SK-N-SH (cell line): Measurements from ENCODE around the gene BCL7B. TPM values are rescaled to one million over a fixed set of nuclear protein-coding genes. Genes with fewer than 3 reads are reported as not detected.

Experiments used
- CTCF ChIA-PET: fragments of 300-600, 350-600 bp; formaldehyde crosslinking; extraction: SDS; loops from one replicate; lab custom pipeline; 2021; lab: Yijun Ruan, JAX
- POLR2A ChIA-PET: fragments of 350-600 bp; sonication (Branson Sonifier 250); formaldehyde crosslinking; extraction: SDS; loops from one replicate; lab custom pipeline; 2020; ENCODE audit warnings: antibody characterized with exemption, inconsistent platforms; lab: Yijun Ruan, JAX
- DNase-seq: peaks from one replicate; pipeline ENCODE4 v3.0.0; 2012
- H2AFZ ChIP-seq: fragments of 200-600 bp; sonication (generic); 2 replicates; pipeline ENCODE4 v1.8.1; 2016; ENCODE audit warnings: antibody characterized with exemption, mild to moderate bottlenecking, low read depth
- H3F3A ChIP-seq: fragments of 200-600 bp; sonication (generic); replicated peaks from 2 replicates; pipeline ENCODE3; 2016; ENCODE audit warnings: antibody characterized with exemption, mild to moderate bottlenecking; ENCODE audit not compliant: insufficient read depth
- H3K27ac ChIP-seq, 2 experiments: fragments of 200-500 bp in 1 of 2; fragments of 200-600 bp in 1 of 2; sonication (Bioruptor generic) in 1 of 2; sonication (generic), shearing (Covaris generic) in 1 of 2; 2 replicates each; pipeline versions ENCODE4 v1.5.1 to v1.6.1; 2014 to 2016; ENCODE audit warnings: low read depth in 2 of 2, inconsistent platforms in 1 of 2, low read length in 1 of 2, mild to moderate bottlenecking in 1 of 2, mixed read lengths in 1 of 2
- H3K27me3 ChIP-seq: fragments of 200-600 bp; sonication (generic), shearing (Covaris generic); 2 replicates; pipeline ENCODE4 v1.6.1; 2016; ENCODE audit warnings: mixed run types; ENCODE audit not compliant: insufficient read depth
- H3K36me3 ChIP-seq, 2 experiments: fragments of 200-500 bp in 1 of 2; fragments of 200-600 bp in 1 of 2; sonication (Bioruptor generic) in 1 of 2; sonication (generic) in 1 of 2; replicated peaks in 1 of 2; 2 replicates each; pipeline versions ENCODE3 to v1.5.1; 2014 to 2016; ENCODE audit warnings: low read length in 1 of 2, mild to moderate bottlenecking in 1 of 2; ENCODE audit not compliant: insufficient read depth in 2 of 2, control insufficient read depth in 1 of 2
- H3K4me1 ChIP-seq, 2 experiments: fragments of 200-500 bp in 1 of 2; fragments of 200-600 bp in 1 of 2; sonication (Bioruptor generic) in 1 of 2; sonication (generic), shearing (Covaris generic) in 1 of 2; 2 replicates each; pipeline versions ENCODE4 v1.5.1 to v1.6.1; 2014 to 2016; ENCODE audit warnings: low read depth in 1 of 2, low read length in 1 of 2, mixed run types in 1 of 2; ENCODE audit not compliant: insufficient read depth in 2 of 2, control insufficient read depth in 1 of 2
- H3K4me2 ChIP-seq: fragments of 200-600 bp; sonication (generic), shearing (Covaris generic); 2 replicates; pipeline ENCODE4 v1.6.1; 2017; ENCODE audit warnings: mixed run types
- H3K4me3 ChIP-seq, 2 experiments: fragments of 200-500 bp in 1 of 2; fragments of 200-600 bp in 1 of 2; sonication (Bioruptor generic) in 1 of 2; sonication (generic), shearing (Covaris generic) in 1 of 2; 2 replicates each; pipeline versions ENCODE4 v1.5.1 to v1.8.1; 2014 to 2016; ENCODE audit warnings: low read depth in 2 of 2, inconsistent platforms in 1 of 2, low read length in 1 of 2, mild to moderate bottlenecking in 1 of 2, mixed read lengths in 1 of 2, moderate library complexity in 1 of 2
- H3K79me2 ChIP-seq: fragments of 200-600 bp; sonication (generic); 2 replicates; pipeline ENCODE4 v1.8.1; 2017; ENCODE audit warnings: mild to moderate bottlenecking; ENCODE audit not compliant: insufficient read depth
- H3K9ac ChIP-seq: fragments of 200-600 bp; sonication (generic); 2 replicates; pipeline ENCODE4 v1.6.1; 2017; ENCODE audit warnings: mixed run types
- H3K9me2 ChIP-seq: fragments of 200-600 bp; sonication (generic); 2 replicates; pipeline ENCODE4 v1.6.1; 2017; ENCODE audit warnings: mixed run types
- H3K9me3 ChIP-seq: fragments of 200-600 bp; sonication (generic); 2 replicates; pipeline ENCODE4 v1.6.1; 2017; ENCODE audit warnings: mixed run types, mild to moderate bottlenecking, moderate library complexity
- H4K20me1 ChIP-seq: fragments of 200-600 bp; sonication (generic); 2 replicates; pipeline ENCODE4 v1.6.1; 2017; ENCODE audit warnings: mild to moderate bottlenecking, mixed run types; ENCODE audit not compliant: insufficient read depth
- EZH2phosphoT487 ChIP-seq: fragments of 200-600 bp; sonication (generic); IDR thresholded peaks from 2 replicates; pipeline ENCODE4 v1.6.1; 2017; ENCODE audit warnings: low read depth, mixed run types, mild to moderate bottlenecking, antibody characterized with exemption, moderate library complexity, borderline replicate concordance
- PBX3 ChIP-seq: IDR thresholded peaks from 2 replicates; pipeline ENCODE4; 2012
- RAD21 ChIP-seq: IDR thresholded peaks from 2 replicates; pipeline ENCODE4 v1.6.1; 2012; ENCODE audit warnings: mild to moderate bottlenecking, low read length
- REST ChIP-seq: IDR thresholded peaks from 2 replicates; pipeline ENCODE4 v1.6.1; 2012; ENCODE audit warnings: mild to moderate bottlenecking, low read depth, low read length, moderate library complexity
- TCF12 ChIP-seq: IDR thresholded peaks from 2 replicates; pipeline ENCODE4 v1.4.0; 2012
- USF2 ChIP-seq: fragments of 150-350 bp; IDR thresholded peaks from 2 replicates; pipeline ENCODE4 v1.6.1; 2017; ENCODE audit warnings: antibody characterized with exemption, low read length, low read depth, borderline replicate concordance
- ZBTB33 ChIP-seq: IDR thresholded peaks from 2 replicates; pipeline ENCODE4 v1.4.0; 2012; ENCODE audit warnings: low read depth, borderline replicate concordance
- WGBS: methylation state at CpG from one replicate; pipeline ENCODE4 v1.1.6; 2017; ENCODE audit warnings: low lambda C conversion rate; 5-methylcytosine and 5-hydroxymethylcytosine counted together
- polyA plus RNA-seq, 3 experiments: library from polyadenylated mRNA; depleted of rRNA; stranded (reverse); fragments of >200 nt; gene quantifications; 2 replicates each; pipeline ENCODE4 v1.2.3, GENCODE V29; 2012

Gene BCL7B
- polyA plus RNA-seq, 1 of the 3 experiments (the other 2 are of a cell fraction) = 114 TPM

- Histone ChIP-seq H3K4me1 (no peaks in the 10 kb centered on the region), H3K9me2 (no peaks in the 10 kb centered on the region), H4K20me1 (peaks cover 54% of the 10 kb centered on the region), H3K27ac (no peak overlapping the region), H3F3A (peaks cover 18% of the 10 kb centered on the region), H3K4me2 (no peak overlapping the region), H3K79me2 (peaks cover 100% of the 10 kb centered on the region), H3K9me3 (no peaks in the 10 kb centered on the region), H3K27me3 (no peaks in the 10 kb centered on the region), H2AFZ (no peak overlapping the region), H3K4me3 (no peak overlapping the region), H3K9ac (no peak overlapping the region), H3K36me3 (peaks cover 17 to 67% of the 10 kb centered on the region in 2 experiments)
- DNase-seq = no peak
- POLR2A ChIA-PET = interaction anchor here (1.2 to 2.1 kb wide), 3 partner anchors 9 to 25 kb away, joined by 3 to 6 read pairs (median 5); partner anchors contain the start of gene BAZ1B
- CTCF ChIA-PET = interaction anchor here (0.7 to 1.6 kb wide), 4 partner anchors 9 to 154 kb away, joined by 3 to 4 read pairs (median 4); no protein-coding TSS in a partner anchor
- TF ChIP-seq TCF12 = no peak
- no peak for TF ChIP-seq PBX3
- TF ChIP-seq EZH2phosphoT487 = no peak
- TF ChIP-seq USF2 = no peak
- WGBS = 96% methylated on average over 9 of the region's 9 CpGs
Measured at GRCh38 chr7:73547841-73548240, 9.6 kb downstream of the BCL7B start.

GRCh38 chr7:73544678-73545077, 12.8 kb downstream of the BCL7B start:
- Histone ChIP-seq H3K79me2 (peaks cover 89% of the 10 kb centered on the region), H3K4me1 (no peaks in the 10 kb centered on the region), H3K4me2 (no peak overlapping the region), H3K9me2 (no peaks in the 10 kb centered on the region), H3K4me3 (no peak overlapping the region), H4K20me1 (peaks cover 44% of the 10 kb centered on the region), H3F3A (peaks cover 12% of the 10 kb centered on the region), H3K27me3 (no peaks in the 10 kb centered on the region), H3K9ac (no peak overlapping the region), H3K36me3 (peaks cover 28 to 64% of the 10 kb centered on the region in 2 experiments), H3K9me3 (no peaks in the 10 kb centered on the region), H3K27ac (no peak overlapping the region), H2AFZ (no peak overlapping the region)
- no peak for DNase-seq
- ChIA-PET POLR2A (interaction anchor here (1.1 kb wide), 1 partner anchor 22 kb away, joined by 3 read pairs; the partner anchor contains the start of gene BAZ1B), CTCF (interaction anchor here (0.6 to 1.4 kb wide), 2 partner anchors 13 to 81 kb away, joined by 3 to 4 read pairs; no protein-coding TSS in a partner anchor)
- WGBS = 98% methylated on average over 2 of the region's 2 CpGs
- TF ChIP-seq ZBTB33 = no peak
- TF ChIP-seq TCF12 = no peak
- no peak for TF ChIP-seq RAD21
- no peak for TF ChIP-seq REST
- no peak for TF ChIP-seq PBX3
